Stromal cell of bone marrow (primary cell): ENCODE data around the gene NUP153.
"Not testable (repeated sequence)": the region's sequence is repeated elsewhere in the genome, so short reads cannot be mapped to it uniquely, and the experiment has no call there.

Source experiments
- DNase-seq: peaks from one replicate; pipeline ENCODE4 v3.0.0-alpha.2; 2012; ENCODE audit warnings: low read depth

The NUP153 gene

DNA sequence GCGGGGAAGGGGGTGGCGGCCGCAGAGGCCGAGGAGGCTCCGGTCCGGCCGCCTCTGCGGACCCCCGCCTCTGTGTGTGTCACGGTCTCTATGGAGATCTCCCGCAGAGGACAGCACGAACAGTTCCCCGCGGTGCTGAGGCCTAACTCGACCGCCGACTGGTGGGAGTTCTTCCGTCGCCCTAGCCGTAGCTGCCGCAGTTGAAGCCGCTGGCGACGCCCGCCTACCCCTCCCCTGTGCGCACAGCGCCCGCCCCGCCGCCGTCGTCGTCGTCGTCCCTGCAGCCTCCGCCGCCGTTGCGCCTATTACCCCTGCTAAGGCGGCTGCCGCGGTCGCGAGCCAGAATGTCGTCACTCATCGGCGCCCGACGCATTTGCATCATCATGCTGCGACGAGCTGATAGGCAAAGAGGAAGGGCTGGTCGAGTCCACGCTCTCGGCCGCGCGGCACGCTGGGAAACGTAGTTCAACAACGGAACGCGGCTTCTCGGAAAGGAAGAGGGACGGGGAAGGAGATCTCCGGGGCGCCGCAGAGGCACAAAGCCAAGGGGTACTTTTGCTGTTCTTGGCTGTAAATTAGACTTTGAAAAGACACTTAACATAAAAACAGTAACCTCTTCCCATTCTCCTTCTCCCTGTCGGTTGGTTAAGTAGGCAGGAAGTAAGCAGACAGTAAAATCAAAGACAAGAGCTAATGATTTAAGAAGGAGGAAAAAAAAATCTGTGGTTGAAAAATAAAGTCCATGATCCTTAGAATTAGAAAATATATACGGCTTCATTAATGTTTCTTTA, at the start of gene NUP153:
Gene NUP153 (minus strand): TSS at position 346 of the 791 bp plus-strand sequence. CDS start 538 bp downstream, outside the sequence.
- DNase-seq, result peak; percentile 95

DNA sequence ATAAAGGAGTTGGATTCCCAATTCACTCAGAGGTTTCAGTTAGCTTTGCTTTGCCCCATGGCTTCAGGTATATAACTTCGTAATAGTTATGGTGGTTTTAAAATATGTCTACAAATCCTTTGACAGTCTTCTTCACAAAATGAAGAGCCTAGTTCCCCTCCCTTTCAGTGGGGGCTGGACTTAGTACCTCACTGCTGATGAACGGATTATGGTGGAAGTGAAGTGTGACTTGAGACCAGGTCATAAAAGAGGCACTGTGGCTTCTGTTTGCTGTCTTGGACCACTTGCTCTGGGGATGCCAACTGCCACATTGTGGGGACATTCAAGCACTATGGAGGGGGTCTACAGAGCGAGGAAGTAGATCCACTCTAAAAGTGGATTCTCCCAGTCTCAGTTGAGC, 47.5 kb upstream of the NUP153 start:
- DNase-seq, result no peak

DNA sequence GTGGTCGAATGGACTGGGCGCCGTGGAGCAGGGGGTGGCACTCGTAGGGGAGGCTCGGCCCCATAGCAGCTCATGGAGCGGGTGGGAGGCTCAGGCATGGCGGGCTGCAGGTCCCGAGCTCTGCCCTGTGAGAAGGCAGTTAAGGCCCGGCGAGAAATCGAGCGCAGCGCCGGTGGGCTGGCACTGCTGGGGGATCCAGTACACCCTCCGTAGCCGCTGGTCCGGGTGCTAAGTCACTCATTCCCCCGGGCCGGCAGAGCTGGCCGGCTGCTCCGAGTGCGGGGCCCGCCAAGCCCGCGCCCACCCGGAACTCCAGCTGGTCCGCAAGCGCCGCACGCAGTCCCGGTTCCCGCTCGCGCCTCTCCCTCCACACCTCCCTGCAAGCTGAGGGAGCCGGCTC, 38.6 kb upstream of the NUP153 start:
- DNase-seq, result not testable (repeated sequence)

DNA sequence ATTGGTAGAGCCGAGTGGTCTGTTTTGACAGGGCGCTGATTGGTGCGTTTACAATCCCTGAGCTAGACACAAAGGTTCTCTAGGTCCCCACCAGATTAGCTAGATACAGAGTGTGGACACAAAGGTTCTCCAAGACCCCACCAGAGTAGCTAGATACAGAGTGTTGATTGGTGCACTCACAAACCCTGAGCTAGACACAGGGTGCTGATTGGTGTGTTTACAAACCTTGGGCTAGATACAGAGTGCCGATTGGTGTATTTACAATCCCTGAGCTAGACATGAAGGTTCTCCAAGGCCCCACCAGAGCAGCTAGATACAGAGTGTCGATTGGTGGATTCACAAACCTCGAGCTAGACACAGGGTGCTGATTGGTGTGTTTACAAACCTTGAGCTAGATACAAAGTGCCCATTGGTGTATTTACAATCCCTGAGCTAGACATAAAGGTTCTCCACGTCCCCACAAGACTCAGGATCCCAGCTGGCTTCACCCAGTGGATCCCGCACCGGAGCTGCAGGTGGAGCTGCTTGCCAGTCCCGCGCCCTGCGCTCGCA, 38.1 kb upstream of the NUP153 start:
- DNase-seq, result not testable (repeated sequence)

DNA sequence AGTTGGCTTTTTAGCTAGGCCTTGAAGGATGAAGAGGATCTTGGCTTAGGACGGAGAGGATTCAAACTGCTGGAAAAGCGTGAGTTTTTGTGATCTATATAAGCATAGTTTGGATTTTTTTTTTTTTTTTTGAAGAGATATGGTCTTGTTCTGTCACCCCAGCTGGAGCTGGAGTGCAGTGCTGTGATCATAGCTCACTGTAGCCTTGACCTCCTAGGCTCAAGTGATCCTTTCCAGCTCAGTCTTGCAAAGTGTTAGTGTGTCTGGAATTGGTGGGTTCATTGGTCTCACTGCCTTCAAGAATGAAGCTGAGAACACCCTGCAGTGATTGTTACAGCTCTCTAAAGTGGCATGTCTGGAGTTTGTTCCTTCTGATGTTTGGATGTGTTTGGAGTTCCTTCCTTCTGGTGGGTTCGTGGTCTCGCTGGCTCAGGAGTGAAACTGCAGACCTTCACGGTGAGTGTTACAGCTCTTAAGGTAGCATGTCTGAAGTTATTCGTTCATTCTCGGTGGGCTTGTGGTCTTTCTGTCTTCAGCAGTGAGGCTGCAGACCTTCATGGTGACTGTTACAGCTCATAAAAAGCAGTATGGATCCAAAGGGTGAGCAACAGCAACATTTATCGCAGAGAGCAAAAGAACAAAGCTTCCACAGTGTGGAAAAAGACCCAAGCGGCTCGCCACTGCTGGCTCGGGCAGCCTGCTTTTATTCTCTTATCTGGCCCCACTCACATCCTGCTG, 37.5 kb upstream of the NUP153 start:
- DNase-seq, result no peak

DNA sequence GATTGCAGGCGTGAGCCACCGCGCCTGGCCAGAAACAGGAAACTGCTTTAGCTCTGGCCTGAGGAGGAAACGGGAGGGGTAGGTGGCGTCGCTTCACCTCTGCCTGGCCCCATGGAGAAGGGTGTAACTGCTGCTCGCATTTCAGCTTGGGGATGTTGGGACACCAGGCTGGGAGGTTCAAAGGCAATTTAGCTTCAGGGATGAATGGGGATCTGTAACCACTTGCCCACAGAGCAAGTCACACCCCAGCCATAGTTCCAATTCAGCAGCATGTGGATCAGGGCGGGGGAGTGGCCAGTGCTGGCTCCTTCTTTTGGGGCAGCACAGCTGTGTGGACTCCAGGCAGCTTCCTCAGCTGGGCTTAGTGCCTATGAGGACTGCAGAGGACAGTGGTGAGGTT, 34.8 kb upstream of the NUP153 start:
- DNase-seq, result no peak

DNA sequence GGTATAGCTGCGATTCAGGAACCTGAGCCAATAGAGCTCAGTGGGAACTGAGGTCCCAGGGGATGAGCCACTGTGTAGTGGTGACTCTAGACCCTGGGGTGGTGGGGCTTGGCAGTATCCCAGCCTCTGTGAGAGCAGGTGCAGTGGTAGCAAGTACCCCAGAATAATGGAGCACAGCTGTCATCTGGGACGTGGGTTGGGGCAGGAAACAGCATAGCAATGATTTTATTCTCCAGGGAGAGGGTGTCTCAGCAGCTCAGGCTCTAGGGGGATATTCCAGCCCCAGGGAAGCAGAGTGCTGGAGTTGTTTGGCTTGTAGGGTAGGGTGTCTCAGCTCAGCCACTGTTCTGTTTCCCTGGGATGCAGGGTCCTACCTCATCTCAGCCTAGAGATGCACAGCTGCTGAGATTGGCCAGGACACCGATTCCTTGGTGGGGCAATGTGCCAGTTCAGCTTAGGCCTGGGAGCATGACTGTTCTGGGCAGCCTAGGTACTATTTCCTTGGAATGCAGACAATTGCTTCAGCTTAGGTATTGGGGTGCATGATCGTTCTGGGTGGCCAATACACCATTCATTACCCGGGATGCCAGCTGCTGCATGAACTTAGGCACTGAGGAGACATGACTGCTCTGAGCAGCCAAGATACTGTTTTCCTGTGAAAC, 34.0 kb upstream of the NUP153 start:
- DNase-seq, result no peak

DNA sequence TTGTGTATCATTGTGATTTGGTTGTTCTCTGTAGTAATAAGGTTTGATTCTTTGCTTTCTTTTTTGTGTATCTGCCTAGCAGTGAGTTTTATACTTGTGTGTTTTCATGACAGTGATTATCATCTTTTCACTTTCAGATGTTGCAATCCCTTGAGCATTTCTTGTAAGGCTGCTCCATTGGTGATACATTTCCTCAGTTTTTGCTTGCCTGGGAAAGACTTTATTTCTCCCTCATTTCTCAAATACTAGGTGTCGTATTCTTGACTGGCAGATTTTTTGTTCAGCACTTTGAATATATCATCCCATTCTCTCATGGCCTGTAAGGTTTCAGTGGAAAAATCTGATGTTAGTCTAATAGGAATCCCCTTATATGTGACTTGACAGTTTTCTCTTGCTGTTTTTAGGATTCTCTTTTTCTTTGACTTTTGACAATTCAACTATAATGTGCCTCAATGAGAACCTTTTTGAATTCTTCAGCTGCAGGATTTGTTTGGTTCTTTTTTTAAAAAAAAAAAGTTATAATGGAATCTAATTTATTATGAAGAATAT, 31.1 kb upstream of the NUP153 start:
- DNase-seq, result no peak

DNA sequence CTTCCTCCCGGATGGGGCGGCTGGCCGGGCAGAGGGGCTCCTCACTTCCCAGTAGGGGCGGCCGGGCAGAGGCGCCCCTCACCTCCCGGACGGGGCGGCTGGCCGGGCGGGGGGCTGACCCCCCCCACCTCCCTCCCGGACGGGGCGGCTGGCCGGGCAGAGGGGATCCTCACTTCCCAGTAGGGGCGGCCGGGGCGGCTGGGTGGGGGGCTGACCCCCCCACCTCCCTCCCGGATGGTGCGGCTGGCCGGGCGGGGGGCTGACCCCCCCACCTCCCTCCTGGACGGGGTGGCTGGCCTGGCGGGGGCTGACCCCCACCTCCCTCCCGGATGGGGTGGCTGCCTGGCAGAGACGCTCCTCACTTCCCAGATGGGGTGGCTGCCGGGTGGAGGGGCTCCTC, 28.6 kb upstream of the NUP153 start:
- not testable (repeated sequence) for DNase-seq

DNA sequence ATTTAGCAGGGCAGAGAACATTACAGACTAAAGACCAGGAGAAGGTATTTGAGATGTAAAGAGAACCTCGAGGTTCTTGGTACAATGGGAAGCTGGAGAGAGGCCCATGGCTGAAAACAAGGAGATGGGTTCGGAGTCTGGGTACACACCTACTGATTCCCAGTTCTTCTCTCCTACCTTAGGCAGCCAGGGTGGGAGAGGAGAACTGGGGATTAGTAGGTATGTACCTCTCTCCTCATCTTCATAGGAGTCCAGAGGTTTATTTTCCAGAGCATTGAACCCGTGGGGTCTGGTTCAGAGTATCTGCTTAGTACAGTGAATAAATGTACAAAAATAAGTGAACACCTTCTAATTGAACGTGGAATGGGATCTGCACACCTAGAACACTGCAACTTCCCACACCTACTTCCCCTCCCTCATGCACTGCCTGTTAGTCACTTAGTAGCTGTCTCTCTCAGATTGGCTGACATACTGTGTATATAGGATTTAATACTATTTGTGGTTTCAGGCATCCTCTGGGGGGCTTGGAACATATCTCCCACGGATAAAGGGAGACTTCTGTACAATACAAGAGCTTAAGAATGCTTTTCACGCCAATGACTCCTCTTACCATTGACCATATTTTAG, 23.5 kb upstream of the NUP153 start:
- DNase-seq, result no peak

DNA sequence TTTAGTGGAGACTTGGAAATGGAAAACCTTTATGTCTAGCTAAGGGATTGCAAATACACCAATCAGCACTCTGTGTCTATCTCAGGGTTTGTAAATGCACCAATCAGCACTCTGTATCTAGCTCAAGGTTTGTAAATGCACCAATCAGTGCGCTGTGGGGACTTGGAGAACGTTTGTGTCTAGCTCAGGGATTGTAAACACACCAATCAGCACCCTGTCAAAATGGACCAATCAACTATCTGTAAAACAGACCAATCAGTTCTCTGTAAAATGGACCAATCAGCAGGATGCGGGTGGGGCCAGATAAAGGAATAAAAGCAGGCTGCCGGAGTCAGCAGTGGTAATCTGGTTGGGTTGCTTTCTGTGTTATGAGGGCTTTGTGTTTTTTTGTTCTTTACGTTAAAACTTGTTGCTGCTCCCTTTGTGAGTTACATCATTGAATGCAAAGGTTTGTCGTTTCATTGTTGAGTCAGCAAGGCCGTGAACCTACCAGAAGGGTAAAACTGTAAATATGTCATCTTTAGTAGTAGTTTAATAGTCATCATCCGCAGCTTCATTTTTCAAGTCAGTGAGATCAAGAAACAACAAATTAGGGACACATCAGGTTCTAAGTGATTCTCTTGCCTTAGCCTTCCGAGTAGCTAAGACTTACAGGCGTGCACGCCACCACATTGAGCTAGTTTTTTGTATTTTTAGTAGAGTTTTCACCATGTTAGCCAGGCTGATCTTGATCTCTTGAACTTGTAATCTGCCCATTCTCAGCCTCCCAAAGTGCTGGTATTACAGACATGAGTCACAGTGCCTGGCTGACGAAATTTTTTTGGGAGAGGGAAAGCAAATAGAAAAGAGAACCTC, 22.7 kb upstream of the NUP153 start:
- no peak for DNase-seq

DNA sequence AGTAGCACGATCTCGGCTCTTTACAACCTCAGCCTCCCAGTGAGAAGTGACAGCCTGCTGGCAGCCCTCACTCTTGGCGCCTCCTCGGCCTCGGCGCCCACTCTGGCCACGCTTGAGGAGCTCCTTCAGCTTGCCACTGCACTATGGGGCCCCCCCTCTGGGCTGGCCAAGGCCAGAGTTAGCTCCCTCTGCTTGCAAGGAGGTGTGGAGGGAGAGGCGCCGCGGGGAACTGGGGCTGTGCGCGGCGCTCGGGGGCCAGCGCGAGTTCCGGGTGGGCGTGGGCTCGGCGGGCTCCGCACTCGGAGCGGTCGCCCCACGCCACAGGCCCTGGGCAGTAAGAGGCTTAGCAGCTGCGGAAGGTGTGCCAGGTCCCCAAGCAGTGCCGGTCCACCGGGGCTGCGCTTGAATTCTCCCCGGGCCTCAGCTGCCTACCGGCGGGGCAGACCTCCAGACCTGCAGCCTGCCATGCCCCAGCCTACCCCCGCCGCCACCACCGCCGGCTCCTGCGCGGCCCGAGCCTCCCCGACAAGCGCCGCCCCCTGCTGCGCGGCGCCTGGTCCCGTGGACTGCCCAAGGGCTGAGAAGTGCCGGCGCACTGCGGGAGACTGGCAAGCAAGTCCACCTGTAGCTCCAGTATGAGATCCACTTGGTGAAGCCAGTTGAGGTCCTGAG, 22.0 kb upstream of the NUP153 start:
- DNase-seq, result no peak

DNA sequence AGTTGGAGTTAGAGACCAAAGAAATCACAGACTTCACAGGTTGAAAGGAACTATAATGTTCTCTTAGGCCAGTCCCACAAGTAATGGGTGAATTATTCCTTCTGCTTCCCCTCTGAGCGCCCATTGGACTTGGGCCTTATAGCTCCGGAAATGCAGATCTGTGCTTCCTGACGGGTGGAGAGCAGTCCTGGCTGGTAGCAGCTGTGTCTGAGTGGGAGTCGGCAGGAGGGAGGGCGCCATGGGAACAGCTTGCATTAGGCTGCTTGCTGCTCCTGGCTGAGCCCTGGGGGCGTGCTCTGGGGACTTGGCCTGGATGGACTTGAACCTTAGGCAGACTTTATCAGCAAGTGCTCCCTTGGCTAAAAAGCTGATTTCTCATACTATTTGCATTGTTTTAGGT, 18.4 kb upstream of the NUP153 start:
- DNase-seq, result no peak

DNA sequence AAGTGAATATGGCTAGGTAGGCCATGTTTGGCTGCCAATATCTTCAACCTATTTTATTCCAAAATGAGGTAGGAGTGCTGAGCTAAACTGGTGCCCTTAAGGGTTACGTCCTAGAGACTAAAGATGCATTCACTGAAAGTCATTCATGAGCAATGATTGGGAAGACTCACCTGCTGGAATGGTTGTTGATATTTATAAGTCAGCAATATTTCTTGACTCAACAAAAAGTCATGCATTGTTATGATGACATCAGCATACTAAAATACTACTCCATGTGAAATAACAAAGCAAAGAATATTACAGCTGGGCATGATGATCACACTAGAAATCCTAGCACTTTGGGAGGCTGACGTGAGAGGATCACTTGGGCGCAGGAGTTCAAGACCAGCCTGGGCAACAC, 17.6 kb upstream of the NUP153 start:
- no peak for DNase-seq

DNA sequence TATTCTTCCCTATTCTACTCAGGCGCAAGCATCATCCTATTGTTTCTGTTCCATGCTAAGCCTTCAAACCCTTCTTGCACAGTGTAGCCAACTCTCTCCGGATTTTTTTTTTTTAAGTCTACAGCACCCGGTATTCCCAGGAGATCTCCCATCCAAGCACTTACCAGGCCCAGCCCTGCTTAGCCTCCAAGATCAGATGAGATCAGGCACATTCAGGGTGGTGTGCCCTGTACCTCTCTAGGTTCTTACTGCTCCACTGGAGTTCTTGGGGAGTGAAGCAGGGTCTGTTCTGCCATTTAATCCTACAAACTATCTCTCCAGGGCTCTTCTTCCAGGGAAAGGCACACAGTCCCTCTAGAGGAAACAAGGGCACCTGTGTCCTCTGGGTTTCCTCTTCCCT, 14.9 kb upstream of the NUP153 start:
- DNase-seq, result no peak

DNA sequence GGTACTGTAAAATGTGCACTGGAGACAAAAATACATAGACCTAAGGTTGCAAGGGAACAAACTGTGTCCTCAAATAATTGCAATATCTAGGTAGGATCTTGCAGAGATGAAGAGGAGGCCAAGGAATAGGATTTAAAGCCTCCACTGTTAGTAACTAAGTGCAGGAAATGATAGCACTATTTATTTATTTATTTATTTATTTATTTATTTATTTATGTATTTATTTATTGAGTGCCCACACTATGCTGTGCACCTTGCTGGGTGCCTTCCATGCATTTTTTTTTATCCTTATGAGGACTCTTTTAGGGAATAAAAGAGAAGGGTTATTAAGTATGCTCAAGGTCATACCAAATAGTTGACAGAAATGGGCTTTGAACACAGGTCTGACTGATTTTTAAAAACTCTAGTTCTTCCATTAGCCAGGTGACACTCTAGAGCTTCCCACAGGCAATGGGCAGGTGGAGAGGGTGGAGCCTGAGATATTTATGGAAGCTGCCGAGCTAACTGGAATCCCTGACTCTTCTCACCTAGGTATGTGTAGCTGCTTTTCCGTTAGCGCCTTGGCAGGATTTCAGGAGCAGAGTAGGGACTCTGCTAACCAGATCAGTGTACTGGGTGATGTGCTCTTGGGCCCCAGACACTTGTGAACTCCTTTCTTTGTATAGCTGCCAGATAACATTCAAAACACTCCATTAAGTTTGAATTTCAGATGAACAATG, 12.8 kb upstream of the NUP153 start:
- DNase-seq, result no peak

DNA sequence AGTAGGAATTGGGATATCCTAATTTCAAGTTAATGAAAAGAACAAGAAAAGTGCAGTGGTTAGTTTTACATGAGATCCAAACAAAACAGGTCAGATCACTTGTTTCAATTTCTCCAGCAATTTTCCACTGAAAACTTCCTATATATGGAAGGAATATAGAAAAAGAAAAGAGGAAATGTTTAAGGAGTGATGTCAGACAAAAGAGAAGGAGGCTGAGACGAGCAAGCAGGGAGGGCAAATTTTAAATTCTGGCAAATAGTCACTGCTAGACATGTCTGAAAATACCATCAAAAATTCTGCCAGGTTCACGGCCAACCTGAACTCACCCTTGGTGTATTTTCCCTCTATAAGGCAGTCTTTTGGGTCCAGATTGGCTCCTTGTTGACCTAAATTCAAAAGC, 9.5 kb upstream of the NUP153 start:
- no peak for DNase-seq

DNA sequence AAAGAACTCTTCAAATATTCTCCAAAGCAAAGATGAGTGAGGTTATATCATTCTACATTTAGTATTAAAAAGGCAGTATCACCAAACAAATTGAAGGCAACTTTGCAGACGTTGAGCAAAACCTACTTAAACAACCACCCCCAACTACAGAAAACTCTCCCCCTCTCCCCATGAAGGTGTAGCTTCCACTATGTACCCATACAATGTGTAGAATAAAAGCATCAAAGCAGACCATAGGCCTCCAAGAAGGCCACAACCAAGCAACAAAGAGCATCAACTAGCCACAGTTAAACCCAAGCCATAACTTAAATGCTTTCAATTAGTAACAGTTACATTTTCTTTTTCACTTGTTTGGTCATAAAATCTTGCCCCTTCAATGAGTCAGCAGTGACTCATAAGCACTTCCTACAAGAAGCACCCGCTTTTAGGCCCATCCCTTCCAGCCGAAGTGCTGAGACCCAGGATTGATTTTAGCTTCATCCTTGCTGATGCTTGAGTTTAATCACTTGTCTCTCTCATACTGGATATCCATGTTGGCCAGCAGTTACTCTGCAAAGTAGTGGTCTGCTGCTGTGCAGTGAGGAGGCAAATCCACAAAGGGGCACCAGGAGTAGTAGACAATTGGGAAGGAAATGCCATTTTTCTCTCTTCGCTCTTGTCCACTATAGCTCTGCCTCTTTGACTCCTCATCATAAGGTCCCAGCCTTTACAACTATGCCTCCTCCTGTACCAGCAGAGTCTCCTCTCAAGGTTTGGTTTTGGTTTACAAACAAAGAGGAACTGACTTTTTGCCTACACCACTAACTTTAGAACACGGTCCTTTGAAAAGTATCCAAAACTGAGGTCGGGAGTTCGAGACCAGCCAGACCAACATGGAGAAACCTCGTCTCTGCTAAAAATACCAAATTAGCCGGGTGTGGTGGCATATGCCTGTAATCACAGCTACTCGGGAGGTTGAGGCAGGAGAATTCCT, 8.4 kb upstream of the NUP153 start:
- DNase-seq, result peak; percentile 85

DNA sequence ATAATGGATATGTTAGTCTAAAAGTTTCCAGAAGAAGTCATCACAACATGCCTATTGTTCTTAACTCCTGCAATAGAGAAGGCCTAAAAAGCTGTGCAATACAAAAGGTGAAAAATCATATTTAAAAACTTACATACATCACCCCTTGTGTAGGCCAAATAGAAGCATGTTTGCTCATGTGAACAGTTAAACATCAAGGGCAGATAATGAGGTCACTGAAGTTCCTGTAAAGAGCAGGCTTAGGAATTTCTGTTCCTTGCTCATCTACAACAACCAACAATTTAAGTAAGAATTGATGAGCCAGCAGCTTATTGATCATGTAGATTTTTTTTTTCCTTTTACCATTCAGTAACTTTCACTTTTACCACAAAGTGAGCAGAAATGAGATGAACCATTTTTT, 7.5 kb upstream of the NUP153 start:
- DNase-seq, result no peak
